Tibial nerve (tissue), 4 donors: ENCODE data around the gene RBCK1. TPM values are rescaled to one million over a fixed set of nuclear protein-coding genes. Genes with fewer than 3 reads are reported as not detected.

Source experiments
- DNase-seq, 2 donors: peaks; one replicate each; pipeline ENCODE4 v3.0.0-alpha.2; 2019; ENCODE audit warnings: low spot score in 2 of 2
- H3K27ac ChIP-seq, 4 donors: fragments of 200-600 bp; sonication (generic) in 3 of 4; one replicate each; pipeline ENCODE4 v1.5.1; 2017 to 2019; ENCODE audit warnings: mild to moderate bottlenecking in 1 of 4
- H3K27me3 ChIP-seq, 2 donors: fragments of 200-600 bp; sonication (generic) in 1 of 2; one replicate each; pipeline versions ENCODE4 v1.5.1 to v1.6.0; 2017 to 2019
- H3K36me3 ChIP-seq, 3 donors: fragments of 200-600 bp; sonication (generic); one replicate each; pipeline ENCODE4 v1.5.1; 2018 to 2019
- H3K4me1 ChIP-seq, 4 donors: fragments of 200-600 bp; sonication (generic) in 3 of 4; one replicate each; pipeline ENCODE4 v1.5.1; 2017 to 2019
- H3K4me3 ChIP-seq, 4 donors: fragments of 200-600 bp; sonication (generic) in 3 of 4; one replicate each; pipeline ENCODE4 v1.5.1; 2017 to 2019; ENCODE audit warnings: mild to moderate bottlenecking in 1 of 4, moderate library complexity in 1 of 4
- H3K9me3 ChIP-seq, 4 donors: fragments of 200-600 bp; sonication (generic) in 3 of 4; one replicate each; pipeline ENCODE4 v1.5.1; 2017 to 2019
- CTCF ChIP-seq, 5 experiments: fragments of 200-600 bp in 3 of 5; fragments of 450-650 bp in 2 of 5; sonication (generic) in 3 of 5; IDR thresholded peaks; one replicate each; pipeline ENCODE4 v1.5.1; 2016 to 2019; ENCODE audit warnings: antibody characterized with exemption in 5 of 5, mild to moderate bottlenecking in 3 of 5, moderate library complexity in 2 of 5
- EP300 ChIP-seq, 2 donors: sonication (generic); formaldehyde crosslinking; IDR thresholded peaks; one replicate each; pipeline ENCODE4 v1.6.1; 2017; ENCODE audit warnings: antibody characterized with exemption in 2 of 2, mild to moderate bottlenecking in 1 of 2
- POLR2A ChIP-seq, 2 donors: fragments of 450-650 bp; IDR thresholded peaks; one replicate each; pipeline ENCODE4 v1.6.1; 2017; ENCODE audit warnings: antibody characterized with exemption in 2 of 2, mild to moderate bottlenecking in 2 of 2, moderate library complexity in 2 of 2
- WGBS, 2 donors: methylation state at CpG; one replicate each; pipeline ENCODE4 v1.1.5; 2018; 5-methylcytosine and 5-hydroxymethylcytosine counted together
- total RNA-seq, 4 donors: library from RNA; depleted of rRNA; stranded (reverse); fragments of >200 nt; gene quantifications; one replicate each; pipeline ENCODE4 v1.1.0, GENCODE V29; 2016

Gene RBCK1
- total RNA-seq, 4 donors from 2014 or later, result 93.5 to 149 (median 118) TPM

GRCh38 chr20:460707-461106 lies 52.6 kb downstream of the RBCK1 start:
- H3K4me1 ChIP-seq, result peaks cover 0 to 50% (median 18%) of the 10 kb centered on the region in 4 donors
- no peaks in the 10 kb centered on the region for H3K9me3 ChIP-seq
- 34 to 43% methylated on average over 2 of the region's 2 CpGs for WGBS, 2 donors
- no peaks in the 10 kb centered on the region for H3K36me3 ChIP-seq
- no peaks in the 10 kb centered on the region for H3K27me3 ChIP-seq
- peak overlapping the region in 1 of 4 donors; percentile 98 for H3K4me3 ChIP-seq
- TF ChIP-seq POLR2A (IDR thresholded peaks at IDR 0.05), result no peak
- peak in 1 of 2 donors; percentile 48 for DNase-seq
- H3K27ac ChIP-seq, result peak overlapping the region in 2 of 4 donors; percentile 92

DNA sequence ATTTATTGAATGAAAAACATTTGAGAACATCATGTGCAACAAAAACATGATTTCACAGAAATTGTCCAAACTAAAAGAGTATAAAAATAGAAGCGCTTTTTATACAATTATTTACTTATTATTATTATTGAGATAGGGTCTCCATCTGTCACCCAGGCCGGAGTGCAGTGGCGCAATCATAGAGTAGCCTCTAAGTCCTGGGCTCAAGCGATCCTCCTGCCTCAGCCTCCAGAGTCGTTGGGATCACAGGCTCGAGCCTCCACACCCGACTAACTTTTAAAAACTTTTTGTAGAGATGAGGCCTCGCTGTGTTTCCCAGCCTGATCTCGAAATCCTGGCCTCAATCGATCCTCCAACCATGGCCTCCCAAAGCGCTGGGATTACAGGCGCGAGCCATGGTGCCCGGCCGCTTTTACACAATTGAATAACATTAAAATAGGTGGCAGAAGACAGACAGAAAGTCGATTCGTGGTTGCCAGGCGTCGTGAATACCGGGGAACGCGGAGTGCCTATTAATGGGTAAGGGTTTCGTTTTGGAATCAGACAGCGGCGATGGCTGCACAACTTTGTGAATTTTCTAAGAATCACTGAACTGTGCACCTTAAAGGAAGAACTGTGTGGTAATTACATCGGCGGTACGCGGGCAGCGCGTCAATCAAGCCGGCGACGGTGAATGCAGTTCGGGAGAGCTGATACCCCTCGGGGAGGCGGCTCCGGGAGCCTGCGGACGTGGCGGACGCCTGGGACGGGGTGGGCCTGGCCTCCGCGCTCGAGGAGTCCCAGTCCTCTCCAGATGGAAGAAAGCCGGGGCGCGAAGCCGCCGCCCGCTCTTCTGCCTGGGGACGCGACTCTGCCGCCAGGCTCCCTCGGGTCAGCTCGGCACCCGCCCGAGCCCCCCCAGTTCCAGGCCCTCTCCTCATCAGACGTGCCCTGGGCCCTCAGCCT lies 53.4 kb downstream of the RBCK1 start:
- peak overlapping the region; percentile 61 to 98 (median 86) for H3K4me3 ChIP-seq
- 10 to 11% methylated on average over 52 to 56 of the region's 60 CpGs for WGBS, 2 donors
- TF ChIP-seq EP300 (IDR thresholded peaks at IDR 0.05) (no peak), CTCF (IDR thresholded peaks at IDR 0.05) (no peak), POLR2A (IDR thresholded peaks at IDR 0.05) (no peak)
- H3K36me3 ChIP-seq, result no peaks in the 10 kb centered on the region
- peak overlapping the region; percentile 82 to 92 (median 92) for H3K27ac ChIP-seq
- H3K27me3 ChIP-seq, result no peaks in the 10 kb centered on the region
- no peaks in the 10 kb centered on the region for H3K9me3 ChIP-seq
- peaks cover 0 to 42% (median 18%) of the 10 kb centered on the region in 4 donors for H3K4me1 ChIP-seq
- DNase-seq, result peak; percentile 11 to 18

GRCh38 chr20:462199-462991 lies 54.3 kb downstream of the RBCK1 start, which contains the start of gene TBC1D20:
Gene TBC1D20 (minus strand): TSS chr20:462533. CDS start chr20:462405, 128 bp downstream.
- Histone ChIP-seq H3K36me3 (no peaks in the 10 kb centered on the region), H3K27me3 (no peaks in the 10 kb centered on the region), H3K27ac (peak within 1 kb of the TSS; percentile 82 to 92 (median 92)), H3K9me3 (no peaks in the 10 kb centered on the region), H3K4me1 (peaks cover 0 to 42% (median 18%) of the 10 kb centered on the region in 4 donors), H3K4me3 (peak within 1 kb of the TSS; percentile 61 to 98 (median 86))
- 0% methylated on average over 16 to 66 of the region's 80 CpGs for WGBS, 2 donors
- peak; percentile 57 to 64 for DNase-seq
- TF ChIP-seq EP300 (IDR thresholded peaks at IDR 0.05) (peak in 1 of 2 donors; percentile 59), POLR2A (IDR thresholded peaks at IDR 0.05) (peak; percentile 68 to 89), CTCF (IDR thresholded peaks at IDR 0.05) (peak in 4 of 5 experiments; percentile 14 to 59 (median 34))

- Histone ChIP-seq H3K4me3 (no peak overlapping the region), H3K4me1 (peaks cover 0 to 6% (median 0%) of the 10 kb centered on the region in 4 donors), H3K27ac (no peak overlapping the region), H3K9me3 (no peaks in the 10 kb centered on the region), H3K36me3 (no peaks in the 10 kb centered on the region), H3K27me3 (no peaks in the 10 kb centered on the region)
- WGBS, 2 donors, result 90 to 91% methylated on average over 7 of the region's 7 CpGs
- TF ChIP-seq EP300 (IDR thresholded peaks at IDR 0.05), result no peak
- TF ChIP-seq CTCF (IDR thresholded peaks at IDR 0.05), result no peak
- no peak for TF ChIP-seq POLR2A (IDR thresholded peaks at IDR 0.05)
- no peak for DNase-seq
Measured at GRCh38 chr20:467755-468154, 59.7 kb downstream of the RBCK1 start.

DNA sequence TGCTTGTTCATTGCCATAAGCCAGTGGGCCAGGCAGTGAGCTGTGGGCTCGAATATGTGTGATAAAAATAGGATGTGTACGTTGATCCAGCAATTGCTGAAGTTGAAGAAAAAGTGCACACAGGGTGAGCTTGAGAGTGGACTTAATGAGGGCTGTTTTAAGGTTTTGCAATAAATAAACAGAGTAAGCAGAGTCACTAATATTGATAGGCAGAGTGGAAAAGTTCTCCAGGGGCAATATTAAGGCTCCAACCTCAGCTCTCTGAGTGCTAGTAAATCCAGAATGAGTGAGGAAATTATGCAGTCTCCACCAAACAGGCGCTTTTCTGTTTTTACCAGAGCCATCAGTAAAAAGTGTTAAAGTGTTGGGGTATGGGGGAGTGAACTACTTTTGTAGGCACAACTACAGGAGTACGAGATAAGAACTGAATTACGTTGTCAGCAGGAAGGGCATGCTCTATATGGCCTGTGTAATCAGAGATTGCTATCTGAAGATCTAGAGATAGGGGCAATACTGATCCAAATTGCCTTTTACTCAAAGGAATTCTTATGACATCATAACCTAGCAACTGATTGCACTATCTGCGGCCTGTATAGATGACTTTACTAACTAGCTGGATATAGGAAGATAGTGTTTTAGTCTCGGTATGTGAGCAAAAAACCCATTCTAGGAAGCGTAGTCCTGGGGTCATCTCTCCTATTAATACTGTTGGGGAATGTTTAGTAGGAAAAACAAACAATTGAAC lies 61.8 kb downstream of the RBCK1 start:
- no peak overlapping the region for H3K4me3 ChIP-seq
- H3K9me3 ChIP-seq, result no peaks in the 10 kb centered on the region
- no peak for DNase-seq
- peaks cover 0 to 6% (median 0%) of the 10 kb centered on the region in 3 donors for H3K36me3 ChIP-seq
- no peaks in the 10 kb centered on the region for H3K4me1 ChIP-seq
- no peaks in the 10 kb centered on the region for H3K27me3 ChIP-seq
- TF ChIP-seq CTCF (IDR thresholded peaks at IDR 0.05) (no peak), EP300 (IDR thresholded peaks at IDR 0.05) (no peak), POLR2A (IDR thresholded peaks at IDR 0.05) (no peak)
- no peak overlapping the region for H3K27ac ChIP-seq
- WGBS, 2 donors, result 70 to 90% methylated on average over 8 of the region's 8 CpGs
